ENCODE results near the gene ATXN2. TPM values are rescaled to one million over a fixed set of nuclear protein-coding genes. Genes with fewer than 3 reads are reported as not detected.
A peak's percentile ranks its signal among the peaks of the same experiment; 100 is the strongest.

The ATXN2 gene
- total and polyA plus RNA-seq, 4 donors = 11.5 to 33.1 (median 22.1) TPM

GRCh38 chr12:111523587-111524167 is 75.4 kb downstream of the ATXN2 start:
- no peaks in the 10 kb centered on the region for H3K9me3 ChIP-seq (ENCODE audit: control insufficient read depth in 4 of 4, low read length in 3 of 4)
- H3K27me3 ChIP-seq (ENCODE audit: control insufficient read depth in 4 of 4, insufficient read depth in 4 of 4, low read length in 3 of 4) = no peaks in the 10 kb centered on the region
- no peak for DNase-seq (ENCODE audit: low spot score)
- peaks cover 0 to 13% (median 9%) of the 10 kb centered on the region in 4 donors for H3K4me1 ChIP-seq (ENCODE audit: control insufficient read depth in 4 of 4, insufficient read depth in 4 of 4, low read length in 3 of 4)
- peaks cover 4 to 47% (median 40%) of the 10 kb centered on the region in 4 donors for H3K36me3 ChIP-seq (ENCODE audit: control insufficient read depth in 4 of 4, insufficient read depth in 3 of 4, low read depth in 1 of 4, low read length in 3 of 4)
- no peak overlapping the region for H3K9ac ChIP-seq (ENCODE audit: low read depth in 1 of 2, low read length in 2 of 2)
- 98% methylated on average over 5 of the region's 5 CpGs for WGBS
- no peak overlapping the region for H3K4me3 ChIP-seq (ENCODE audit: low read depth in 1 of 3, low read length in 3 of 3)
- H3K27ac ChIP-seq (ENCODE audit: low read depth in 1 of 2, low read length in 2 of 2) = no peak overlapping the region
- TF ChIP-seq FOXA1 (IDR thresholded peaks at IDR 0.05) (no peak), YY1 (IDR thresholded peaks at IDR 0.05) (no peak), ZBTB33 (IDR thresholded peaks at IDR 0.05) (no peak), HNF4G (IDR thresholded peaks at IDR 0.05) (no peak)

- TF ChIP-seq SP1 (IDR thresholded peaks at IDR 0.05) = no peak
- peak; percentile 13 to 17 for TF ChIP-seq HNF4A (conservative IDR thresholded peaks at IDR 0.05)
- TF ChIP-seq HNF4G (IDR thresholded peaks at IDR 0.05) = no peak
- no peak for TF ChIP-seq TAF1 (conservative IDR thresholded peaks at IDR 0.05)
- peaks cover 0 to 13% (median 9%) of the 10 kb centered on the region in 4 donors for H3K4me1 ChIP-seq (ENCODE audit: control insufficient read depth in 4 of 4, insufficient read depth in 4 of 4, low read length in 3 of 4)
- H3K4me3 ChIP-seq (ENCODE audit: low read depth in 1 of 3, low read length in 3 of 3) = no peak overlapping the region
- no peak for DNase-seq (ENCODE audit: low spot score)
- H3K36me3 ChIP-seq (ENCODE audit: control insufficient read depth in 4 of 4, insufficient read depth in 3 of 4, low read depth in 1 of 4, low read length in 3 of 4) = peaks cover 4 to 44% (median 38%) of the 10 kb centered on the region in 4 donors
- H3K27ac ChIP-seq (ENCODE audit: low read depth in 1 of 2, low read length in 2 of 2) = no peak overlapping the region
- no peak overlapping the region for H3K9ac ChIP-seq (ENCODE audit: low read depth in 1 of 2, low read length in 2 of 2)
- no peaks in the 10 kb centered on the region for H3K9me3 ChIP-seq (ENCODE audit: control insufficient read depth in 4 of 4, low read length in 3 of 4)
- WGBS = 63% methylated on average over 2 of the region's 2 CpGs
- H3K27me3 ChIP-seq (ENCODE audit: control insufficient read depth in 4 of 4, insufficient read depth in 4 of 4, low read length in 3 of 4) = no peaks in the 10 kb centered on the region
Measured at GRCh38 chr12:111521801-111522200, 77.3 kb downstream of the ATXN2 start.

- no peaks in the 10 kb centered on the region for H3K9me3 ChIP-seq (ENCODE audit: control insufficient read depth in 4 of 4, low read length in 3 of 4)
- TF ChIP-seq FOXA2 (IDR thresholded peaks at IDR 0.05) = no peak
- TF ChIP-seq NR2F2 (IDR thresholded peaks at IDR 0.05) = no peak
- TF ChIP-seq TAF1 (conservative IDR thresholded peaks at IDR 0.05) = no peak
- no peak for TF ChIP-seq MAX (IDR thresholded peaks at IDR 0.05)
- TF ChIP-seq RXRA (IDR thresholded peaks at IDR 0.05) = no peak
- no peak for TF ChIP-seq REST (IDR thresholded peaks at IDR 0.05)
- TF ChIP-seq RAD21 (IDR thresholded peaks at IDR 0.05) = no peak
- no peak for TF ChIP-seq JUND (IDR thresholded peaks at IDR 0.05)
- no peak for TF ChIP-seq EGR1 (IDR thresholded peaks at IDR 0.05; ENCODE audit: low read depth in 2 of 2)
- no peak for TF ChIP-seq CTCF (IDR thresholded peaks at IDR 0.05; ENCODE audit: low read depth, low read length, missing input control)
- no peak for TF ChIP-seq ZBTB33 (IDR thresholded peaks at IDR 0.05)
- no peaks in the 10 kb centered on the region for H3K27me3 ChIP-seq (ENCODE audit: control insufficient read depth in 4 of 4, insufficient read depth in 4 of 4, low read length in 3 of 4)
- H3K4me1 ChIP-seq (ENCODE audit: control insufficient read depth in 4 of 4, insufficient read depth in 4 of 4, low read length in 3 of 4) = peaks cover 0 to 13% (median 9%) of the 10 kb centered on the region in 4 donors
- DNase-seq (ENCODE audit: low spot score) = no peak
- H3K27ac ChIP-seq (ENCODE audit: low read depth in 1 of 2, low read length in 2 of 2) = no peak overlapping the region
- no peak overlapping the region for H3K9ac ChIP-seq (ENCODE audit: low read depth in 1 of 2, low read length in 2 of 2)
- 90% methylated on average over 2 of the region's 2 CpGs for WGBS
- no peak overlapping the region for H3K4me3 ChIP-seq (ENCODE audit: low read depth in 1 of 3, low read length in 3 of 3)
- H3K36me3 ChIP-seq (ENCODE audit: control insufficient read depth in 4 of 4, insufficient read depth in 3 of 4, low read depth in 1 of 4, low read length in 3 of 4) = peaks cover 2 to 55% (median 37%) of the 10 kb centered on the region in 4 donors
Measured at GRCh38 chr12:111519937-111520336, 79.2 kb downstream of the ATXN2 start.

All from liver (tissue), 9 donors.